IMR-90 (cell line): ENCODE results near the gene VPS72. TPM values are rescaled to one million over a fixed set of nuclear protein-coding genes. Genes with fewer than 3 reads are reported as not detected.

Experiments used
- ATAC-seq: fragments of 200-7000 bp; cut with Tn5 transposase; 2 replicates; pipeline ENCODE4 v1.9.1; 2020; ENCODE audit warnings: low read depth, mild to moderate bottlenecking, moderate library complexity
- BruUV-seq: library from RNA; stranded (reverse); fragments of 400-500 nt; replicated peaks from 2 replicates; lab custom pipeline; 2021; lab: Mats Ljungman, UMichigan
- CTCF ChIA-PET: fragments of 300-600 bp; formaldehyde crosslinking; extraction: SDS; loops from one replicate; lab custom pipeline; 2021; ENCODE audit warnings: antibody characterized with exemption; lab: Yijun Ruan, JAX
- POLR2A ChIA-PET: fragments of 300-600 bp; sonication (Branson Sonifier 250); formaldehyde crosslinking; loops from one replicate; lab custom pipeline; 2022; ENCODE audit warnings: antibody characterized with exemption; ENCODE audit not compliant: unreplicated experiment; lab: Charles Lee
- DNase-seq: peaks from one replicate; pipeline ENCODE4 v3.0.0; 2013
- H2AFZ ChIP-seq: replicated peaks from 2 replicates; pipeline ENCODE3; 2013; ENCODE audit warnings: low read length, mild to moderate bottlenecking; ENCODE audit not compliant: poor library complexity
- H2AK5ac ChIP-seq: 2 replicates; pipeline ENCODE4 v1.6.1; 2013; ENCODE audit warnings: low read depth, low read length, inconsistent platforms
- H2AK9ac ChIP-seq: replicated peaks from 2 replicates; pipeline ENCODE3; 2013; ENCODE audit warnings: mild to moderate bottlenecking, low read depth, low read length, moderate library complexity; ENCODE audit not compliant: poor library complexity
- H2BK120ac ChIP-seq: 2 replicates; pipeline ENCODE4 v1.6.1; 2013; ENCODE audit warnings: low read depth, low read length, inconsistent platforms
- H2BK15ac ChIP-seq: 3 replicates; pipeline ENCODE4 v1.6.1; 2013; ENCODE audit warnings: low read depth, low read length, inconsistent platforms
- H2BK20ac ChIP-seq: 2 replicates; pipeline ENCODE4 v1.6.1; 2013; ENCODE audit warnings: low read depth, mild to moderate bottlenecking, inconsistent platforms, low read length, moderate library complexity
- H2BK5ac ChIP-seq: 2 replicates; pipeline ENCODE4 v1.6.1; 2013; ENCODE audit warnings: mild to moderate bottlenecking, low read depth, low read length, inconsistent platforms; ENCODE audit not compliant: poor library complexity, severe bottlenecking
- H3K14ac ChIP-seq: replicated peaks from 2 replicates; pipeline ENCODE4 v1.6.1; 2013; ENCODE audit warnings: low read depth, low read length, inconsistent platforms
- H3K18ac ChIP-seq: 2 replicates; pipeline ENCODE4 v1.6.1; 2013; ENCODE audit warnings: low read depth, low read length, control low read depth
- H3K23ac ChIP-seq: 2 replicates; pipeline ENCODE4 v1.6.1; 2013; ENCODE audit warnings: low read depth, low read length, inconsistent platforms
- H3K27ac ChIP-seq: 2 replicates; pipeline ENCODE4 v1.5.1; 2013; ENCODE audit warnings: mild to moderate bottlenecking, control low read depth, low read length; ENCODE audit not compliant: insufficient read depth
- H3K27me3 ChIP-seq: 2 replicates; pipeline ENCODE4 v1.6.1; 2013; ENCODE audit warnings: low read length; ENCODE audit not compliant: control insufficient read depth, insufficient read depth
- H3K36me3 ChIP-seq: 2 replicates; pipeline ENCODE4 v1.6.1; 2013; ENCODE audit warnings: low read length, mixed read lengths; ENCODE audit not compliant: control insufficient read depth, insufficient read depth
- H3K4ac ChIP-seq: 2 replicates; pipeline ENCODE4 v1.6.1; 2013; ENCODE audit warnings: low read depth, low read length, inconsistent platforms
- H3K4me1 ChIP-seq: 2 replicates; pipeline ENCODE4 v1.6.1; 2013; ENCODE audit warnings: low read length, mixed read lengths; ENCODE audit not compliant: control insufficient read depth, insufficient read depth
- H3K4me2 ChIP-seq: 2 replicates; pipeline ENCODE4 v1.6.1; 2013; ENCODE audit warnings: low read depth, mild to moderate bottlenecking, control low read depth, low read length, moderate library complexity
- H3K4me3 ChIP-seq: 2 replicates; pipeline ENCODE4 v1.5.1; 2013; ENCODE audit warnings: low read depth, mild to moderate bottlenecking, control low read depth, low read length, moderate library complexity; ENCODE audit not compliant: insufficient read depth
- H3K56ac ChIP-seq: 2 replicates; pipeline ENCODE4 v1.6.1; 2013; ENCODE audit warnings: low read length, inconsistent platforms; ENCODE audit not compliant: insufficient read depth; ENCODE audit errors: extremely low read depth
- H3K79me1 ChIP-seq, 2 experiments: 2 replicates each; pipeline ENCODE4 v1.6.1; 2013; ENCODE audit warnings: low read length in 2 of 2, inconsistent platforms in 1 of 2, low read depth in 1 of 2
- H3K9ac ChIP-seq: 2 replicates; pipeline ENCODE4 v1.6.1; 2013; ENCODE audit warnings: low read depth, low read length, control low read depth
- H3K9me1 ChIP-seq: 2 replicates; pipeline ENCODE4 v1.6.1; 2013; ENCODE audit warnings: low read length, inconsistent platforms; ENCODE audit not compliant: insufficient read depth
- H3K9me3 ChIP-seq: 2 replicates; pipeline ENCODE4 v1.6.1; 2013; ENCODE audit warnings: low read length; ENCODE audit not compliant: control insufficient read depth, insufficient read depth
- H4K20me1 ChIP-seq: 2 replicates; pipeline ENCODE4 v1.6.1; 2013; ENCODE audit warnings: low read length, inconsistent platforms; ENCODE audit not compliant: insufficient read depth
- H4K5ac ChIP-seq: 2 replicates; pipeline ENCODE4 v1.6.1; 2013; ENCODE audit warnings: mild to moderate bottlenecking, low read depth, low read length, control low read depth
- H4K8ac ChIP-seq, 2 experiments: 2 replicates each; pipeline ENCODE4 v1.6.1; 2013; ENCODE audit warnings: low read depth in 2 of 2, low read length in 2 of 2, control low read depth in 1 of 2, inconsistent platforms in 1 of 2
- H4K91ac ChIP-seq: 2 replicates; pipeline ENCODE4 v1.6.1; 2013; ENCODE audit warnings: low read depth, low read length, inconsistent platforms; ENCODE audit not compliant: insufficient read depth
- CEBPB ChIP-seq: IDR thresholded peaks from 2 replicates; pipeline ENCODE4 v1.6.1; 2012; ENCODE audit warnings: low read depth, low read length, improper control_type of control experiment
- ELK1 ChIP-seq: fragments of 150-350 bp; IDR thresholded peaks from 2 replicates; pipeline ENCODE4 v1.6.1; 2016; ENCODE audit warnings: low read depth, mild to moderate bottlenecking, low read length, moderate library complexity, borderline replicate concordance
- FOS ChIP-seq: fragments of 150-350 bp; IDR thresholded peaks from 2 replicates; pipeline ENCODE4 v1.6.1; 2016; ENCODE audit warnings: low read depth, low read length
- MAZ ChIP-seq: IDR thresholded peaks from 2 replicates; pipeline ENCODE4 v1.6.1; 2012; ENCODE audit warnings: low read depth, mild to moderate bottlenecking, low read length, improper control_type of control experiment, moderate library complexity, borderline replicate concordance
- NFE2L2 ChIP-seq: fragments of 150-350 bp; IDR thresholded peaks from 2 replicates; pipeline ENCODE4 v1.6.1; 2016; ENCODE audit warnings: low read depth, mild to moderate bottlenecking, low read length
- RCOR1 ChIP-seq: IDR thresholded peaks from 2 replicates; pipeline ENCODE4 v1.6.1; 2012; ENCODE audit warnings: mild to moderate bottlenecking, low read length, improper control_type of control experiment; ENCODE audit not compliant: insufficient replicate concordance
- RFX5 ChIP-seq: IDR thresholded peaks from 2 replicates; pipeline ENCODE4 v1.8.0; 2012; ENCODE audit warnings: low read depth, mild to moderate bottlenecking, low read length, moderate library complexity
- WGBS, 2 experiments: methylation state at CpG; one replicate each; pipeline versions ENCODE4 v1.1.5 to v1.1.7; 2013; ENCODE audit warnings: missing lambda C conversion rate in 2 of 2; ENCODE audit not compliant: insufficient read length in 1 of 2; ENCODE audit errors: extremely low coverage in 2 of 2; 5-methylcytosine and 5-hydroxymethylcytosine counted together
- dilution Hi-C: fragments of 300-500 bp; cut with HindIII; formaldehyde crosslinking; loops from one replicate; pipeline ENCODE4 v1.14.3; 2018; ENCODE audit warnings: low sequenced_read_pairs; ENCODE audit not compliant: unreplicated experiment
- in situ Hi-C: fragments of 300-500 bp; cut with MboI; formaldehyde crosslinking; loops from 3 replicates; pipeline ENCODE4 v1.14.3; 2019; ENCODE audit warnings: low sequenced_read_pairs, inconsistent platforms, mixed read lengths
- intact Hi-C: fragments of 100-400 bp; cut with micrococcal nuclease; formaldehyde crosslinking; loops from 2 replicates; pipeline ENCODE4 v1.10.0; 2022
- polyA plus RNA-seq, 3 experiments: library from polyadenylated mRNA; depleted of rRNA; stranded (reverse); fragments of >200 nt; gene quantifications; 2 replicates each; pipeline ENCODE4 v1.2.3, GENCODE V29; 2012; ENCODE audit warnings: low replicate concordance in 1 of 3
- total RNA-seq: library from RNA; depleted of rRNA; stranded (reverse); fragments of >200 nt; gene quantifications from 2 replicates; pipeline ENCODE4 v1.2.3, GENCODE V29; 2012
- TF ChIP-seq, protein P1 (sequence below): conservative IDR thresholded peaks from 2 replicates; pipeline ENCODE4 v1.5.1; 2012; ENCODE audit warnings: mild to moderate bottlenecking, low read depth, low read length, improper control_type of control experiment

VPS72 gene
- total and polyA plus RNA-seq, 2 of the 4 experiments (the other 2 are of a cell fraction): 51.3 to 62.3 TPM

- H3K4me2 ChIP-seq: peak overlapping the region; percentile 83
- H3K27ac ChIP-seq: peak overlapping the region; percentile 75
- peak overlapping the region; percentile 90 for H3K9ac ChIP-seq
- DNase-seq (peak; percentile 73), ATAC-seq (peak; percentile 40)
- peak overlapping the region; percentile 97 for H3K23ac ChIP-seq
- peaks cover 25% of the 10 kb centered on the region for H3K36me3 ChIP-seq
- H2AFZ ChIP-seq: peak overlapping the region; percentile 94
- peak overlapping the region; percentile 75 for H2BK5ac ChIP-seq
- peak overlapping the region; percentile 65 for H3K4me3 ChIP-seq
- H2BK15ac ChIP-seq: no peak overlapping the region
- WGBS, 2 experiments: 0% methylated on average over 4 of the region's 15 CpGs; no CpG with 5 or more reads in 1 of the 2 experiments
- peak overlapping the region; percentile 66 for H4K5ac ChIP-seq
- H4K20me1 ChIP-seq: no peaks in the 10 kb centered on the region
- CTCF ChIA-PET: interaction anchor here (0.7 kb wide), 1 partner anchor 67 kb away, joined by 3 read pairs; no protein-coding TSS in a partner anchor
- H3K14ac ChIP-seq: peak overlapping the region; percentile 93
- H3K9me3 ChIP-seq: no peaks in the 10 kb centered on the region
- no peaks in the 10 kb centered on the region for H3K27me3 ChIP-seq
- H2AK5ac ChIP-seq: peak overlapping the region; percentile 44; the same call in 1 of the 2 replicates
- in situ Hi-C loops: no loop called here
- peak overlapping the region; percentile 87 for H3K56ac ChIP-seq
- peaks cover 10 to 43% of the 10 kb centered on the region in 2 experiments for H3K79me1 ChIP-seq
- peaks cover 3% of the 10 kb centered on the region; the same call in 1 of the 2 replicates for H3K9me1 ChIP-seq
- H3K18ac ChIP-seq: no peak overlapping the region
- peaks cover 4% of the 10 kb centered on the region for H3K4me1 ChIP-seq
- peak overlapping the region; percentile 59 for H2AK9ac ChIP-seq
- POLR2A ChIA-PET: interaction anchor here (0.5 kb wide), 1 partner anchor 109 kb away, joined by 4 read pairs; no protein-coding TSS in a partner anchor
- peak overlapping the region; percentile 87 for H3K4ac ChIP-seq
- no TSS peak for BruUV-seq
- no peak overlapping the region for H2BK20ac ChIP-seq
- dilution Hi-C loops: no loop called here
- peak overlapping the region; percentile 41 to 96; a peak in 3 of 4 replicates for H4K8ac ChIP-seq
- TF ChIP-seq, protein P1, sequence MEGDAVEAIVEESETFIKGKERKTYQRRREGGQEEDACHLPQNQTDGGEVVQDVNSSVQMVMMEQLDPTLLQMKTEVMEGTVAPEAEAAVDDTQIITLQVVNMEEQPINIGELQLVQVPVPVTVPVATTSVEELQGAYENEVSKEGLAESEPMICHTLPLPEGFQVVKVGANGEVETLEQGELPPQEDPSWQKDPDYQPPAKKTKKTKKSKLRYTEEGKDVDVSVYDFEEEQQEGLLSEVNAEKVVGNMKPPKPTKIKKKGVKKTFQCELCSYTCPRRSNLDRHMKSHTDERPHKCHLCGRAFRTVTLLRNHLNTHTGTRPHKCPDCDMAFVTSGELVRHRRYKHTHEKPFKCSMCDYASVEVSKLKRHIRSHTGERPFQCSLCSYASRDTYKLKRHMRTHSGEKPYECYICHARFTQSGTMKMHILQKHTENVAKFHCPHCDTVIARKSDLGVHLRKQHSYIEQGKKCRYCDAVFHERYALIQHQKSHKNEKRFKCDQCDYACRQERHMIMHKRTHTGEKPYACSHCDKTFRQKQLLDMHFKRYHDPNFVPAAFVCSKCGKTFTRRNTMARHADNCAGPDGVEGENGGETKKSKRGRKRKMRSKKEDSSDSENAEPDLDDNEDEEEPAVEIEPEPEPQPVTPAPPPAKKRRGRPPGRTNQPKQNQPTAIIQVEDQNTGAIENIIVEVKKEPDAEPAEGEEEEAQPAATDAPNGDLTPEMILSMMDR: no peak
- no peak for TF ChIP-seq RCOR1
- no peak for TF ChIP-seq FOS
- TF ChIP-seq NFE2L2: no peak
- no peak for TF ChIP-seq RFX5
- TF ChIP-seq CEBPB: no peak
- TF ChIP-seq ELK1: no peak
- no peak for TF ChIP-seq MAZ
- intact Hi-C loops: no loop called here
- H2BK120ac ChIP-seq: no peak overlapping the region
- peak overlapping the region; percentile 61 for H4K91ac ChIP-seq
Measured at GRCh38 chr1:151166505-151166956, 23.5 kb downstream of the VPS72 start.
